ENCODE results near the gene TIMP2. TPM values are rescaled to one million over a fixed set of nuclear protein-coding genes. Genes with fewer than 3 reads are reported as not detected.

Gene TIMP2
- total and polyA plus RNA-seq, 2 donors (not counting 3 experiments of a cell fraction or from before 2014, with no cell fraction given), result 138 to 318 TPM

- dilution Hi-C loops (cut with MboI; ENCODE audit: extremely low pct_ligation_motif_present, low sequenced_read_pairs) (no loop called here), intact Hi-C loops (cut with micrococcal nuclease) (no loop called here)
- FAIRE-seq (no peak), DNase-seq (ENCODE audit: low read depth, low spot score) (no peak)
- Histone ChIP-seq H3K4me1 (ENCODE audit: control insufficient read depth, extremely low read depth, insufficient read depth, low read length) (no peaks in the 10 kb centered on the region), H3K9ac (replicated peaks; ENCODE audit: extremely low read depth, insufficient read depth, low read length) (no peak overlapping the region), H3K27me3 (ENCODE audit: control insufficient read depth in 2 of 2, insufficient read depth in 2 of 2, low read length in 2 of 2) (no peaks in the 10 kb centered on the region), H3K27ac (ENCODE audit: insufficient read depth, low read depth, low read length) (no peak overlapping the region), H4K20me1 (replicated peaks; ENCODE audit: control insufficient read depth, extremely low read depth, insufficient read depth, low read length) (no peaks in the 10 kb centered on the region), H3K9me3 (replicated peaks; ENCODE audit: control insufficient read depth, insufficient read depth, low read length) (no peaks in the 10 kb centered on the region), H3K4me3 (replicated peaks in 1 of 3; ENCODE audit: insufficient read depth in 1 of 3, low read depth in 1 of 3, low read length in 3 of 3) (no peak overlapping the region), H3K36me3 (ENCODE audit: control insufficient read depth in 2 of 2, extremely low read depth in 1 of 2, insufficient read depth in 2 of 2, low read length in 2 of 2) (peaks cover 6 to 23% of the 10 kb centered on the region in 2 experiments), H3K4me2 (ENCODE audit: insufficient read depth, low read length) (no peak overlapping the region), H3K9me1 (replicated peaks; ENCODE audit: control insufficient read depth, extremely low read depth, insufficient read depth, low read length) (no peaks in the 10 kb centered on the region), H3K79me2 (ENCODE audit: control insufficient read depth, insufficient read depth, low read length) (peaks cover 6% of the 10 kb centered on the region), H2AFZ (ENCODE audit: low read depth, low read length) (no peak overlapping the region)
- BruUV-seq (replicated peaks), result no TSS peak
- ChIA-PET CTCF (interaction anchor here (1.4 to 3.9 kb wide), 3 partner anchors 17 to 74 kb away, joined by 3 to 26 read pairs (median 10); no protein-coding TSS in a partner anchor), POLR2A (no interaction called here)
- TF ChIP-seq JUN (IDR thresholded peaks at IDR 0.05; ENCODE audit: borderline replicate concordance, insufficient read depth, insufficient read length, low read depth) (no peak), CTCF (IDR thresholded peaks at IDR 0.05; ENCODE audit: extremely low read depth in 1 of 2, insufficient read depth in 1 of 2, low read depth in 1 of 2, low read length in 2 of 2) (no peak), FOS (IDR thresholded peaks at IDR 0.05; ENCODE audit: borderline replicate concordance, insufficient read depth, low read length) (no peak), MYC (IDR thresholded peaks at IDR 0.05; ENCODE audit: low read depth, low read length) (no peak), POLR2A (IDR thresholded peaks at IDR 0.05; ENCODE audit: low read depth, low read length) (no peak), POLR2AphosphoS5 (IDR thresholded peaks at IDR 0.05; ENCODE audit: insufficient read depth, low read depth, low read length) (no peak), MAX (IDR thresholded peaks at IDR 0.05; ENCODE audit: insufficient read depth, insufficient read length) (no peak), GATA2 (IDR thresholded peaks at IDR 0.05; ENCODE audit: insufficient read depth, insufficient read length, low read depth, low read length) (no peak)
Measured at GRCh38 chr17:78896834-78897663, 28.1 kb downstream of the TIMP2 start.
